Measurements from ENCODE around the gene GJC2. TPM values are rescaled to one million over a fixed set of nuclear protein-coding genes. Genes with fewer than 3 reads are reported as not detected.

Gene GJC2
- total RNA-seq, 1 experiment from 2014 or later = 1.6 TPM

DNA sequence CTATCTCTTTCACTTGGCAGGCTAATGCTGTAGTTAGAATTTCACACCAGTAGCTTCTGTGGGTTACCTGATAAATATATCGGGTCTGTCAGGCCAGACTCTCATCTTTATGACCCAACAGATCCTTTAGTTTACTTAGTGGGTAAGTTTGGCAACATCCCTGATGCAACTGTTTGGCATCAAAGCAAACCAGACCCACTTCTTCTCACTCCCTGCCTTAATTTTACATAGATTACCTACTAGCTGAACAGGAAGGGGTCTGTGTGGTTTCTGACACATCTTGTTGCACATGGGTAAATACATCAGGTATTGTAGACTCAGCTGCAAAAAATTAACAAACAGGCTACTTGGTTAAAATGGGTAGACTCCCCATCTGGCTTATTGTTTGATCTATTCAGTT lies 12.8 kb upstream of the GJC2 start:
- no peak overlapping the region for H2BK12ac ChIP-seq (ENCODE audit: insufficient read length, low read depth, low read length)
- DNase-seq = no peak
- H3K4me1 ChIP-seq (ENCODE audit: insufficient read depth, low read length) = no peaks in the 10 kb centered on the region
- H3K79me1 ChIP-seq (ENCODE audit: insufficient read depth, low read depth, low read length, poor library complexity, severe bottlenecking) = peaks cover 5% of the 10 kb centered on the region
- H3K27ac ChIP-seq (ENCODE audit: insufficient read length, low read depth, low read length) = no peak overlapping the region
- no peak overlapping the region for H3K56ac ChIP-seq (ENCODE audit: insufficient read length, low read depth, low read length)
- H4K5ac ChIP-seq (ENCODE audit: insufficient read length, low read depth, low read length) = no peak overlapping the region
- H2BK15ac ChIP-seq (ENCODE audit: low read depth, low read length) = no peak overlapping the region
- H3K23ac ChIP-seq (ENCODE audit: insufficient read length, low read depth, low read length) = no peak overlapping the region
- H3K18ac ChIP-seq (ENCODE audit: insufficient read length, low read depth, low read length) = no peak overlapping the region
- no peak overlapping the region for H3T11ph ChIP-seq (ENCODE audit: low read length)
- H2BK120ac ChIP-seq (ENCODE audit: low read depth, low read length, poor library complexity, severe bottlenecking) = no peak overlapping the region
- TF ChIP-seq, protein P1, sequence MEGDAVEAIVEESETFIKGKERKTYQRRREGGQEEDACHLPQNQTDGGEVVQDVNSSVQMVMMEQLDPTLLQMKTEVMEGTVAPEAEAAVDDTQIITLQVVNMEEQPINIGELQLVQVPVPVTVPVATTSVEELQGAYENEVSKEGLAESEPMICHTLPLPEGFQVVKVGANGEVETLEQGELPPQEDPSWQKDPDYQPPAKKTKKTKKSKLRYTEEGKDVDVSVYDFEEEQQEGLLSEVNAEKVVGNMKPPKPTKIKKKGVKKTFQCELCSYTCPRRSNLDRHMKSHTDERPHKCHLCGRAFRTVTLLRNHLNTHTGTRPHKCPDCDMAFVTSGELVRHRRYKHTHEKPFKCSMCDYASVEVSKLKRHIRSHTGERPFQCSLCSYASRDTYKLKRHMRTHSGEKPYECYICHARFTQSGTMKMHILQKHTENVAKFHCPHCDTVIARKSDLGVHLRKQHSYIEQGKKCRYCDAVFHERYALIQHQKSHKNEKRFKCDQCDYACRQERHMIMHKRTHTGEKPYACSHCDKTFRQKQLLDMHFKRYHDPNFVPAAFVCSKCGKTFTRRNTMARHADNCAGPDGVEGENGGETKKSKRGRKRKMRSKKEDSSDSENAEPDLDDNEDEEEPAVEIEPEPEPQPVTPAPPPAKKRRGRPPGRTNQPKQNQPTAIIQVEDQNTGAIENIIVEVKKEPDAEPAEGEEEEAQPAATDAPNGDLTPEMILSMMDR (conservative IDR thresholded peaks at IDR 0.05) = no peak
- no CpG with 5 or more reads among the region's 1 CpG for WGBS (ENCODE audit: extremely low coverage, insufficient read length, low lambda C conversion rate)
- H4K20me1 ChIP-seq (ENCODE audit: control insufficient read depth, insufficient read depth, insufficient read length) = no peaks in the 10 kb centered on the region
- H4K91ac ChIP-seq (ENCODE audit: insufficient read length, low read depth, low read length) = no peak overlapping the region
- H3K27ac Mint-ChIP-seq = no peak overlapping the region
- peaks cover 8% of the 10 kb centered on the region; the same call in 1 of the 2 replicates for H3K79me2 ChIP-seq (ENCODE audit: insufficient read depth, low read length)
- H3K36me3 Mint-ChIP-seq (ENCODE audit: insufficient read depth in 1 of 3, low read depth in 3 of 3) = no peaks in the 10 kb centered on the region
- H3K27me3 ChIP-seq (ENCODE audit: insufficient read depth, low read length) = peaks cover 3% of the 10 kb centered on the region; the same call in 1 of the 2 replicates
- peaks cover 67% of the 10 kb centered on the region for H3K27me3 Mint-ChIP-seq (ENCODE audit: low read depth)
- no peak overlapping the region for H2AFZ ChIP-seq (ENCODE audit: low read length)
- H4K8ac ChIP-seq (replicated peaks; ENCODE audit: insufficient read length, low read depth, low read length) = no peak overlapping the region
- peaks cover 4 to 7% of the 10 kb centered on the region in 2 experiments for H3K4me1 Mint-ChIP-seq
- H3K4me3 Mint-ChIP-seq = no peak overlapping the region
- H3K9me3 ChIP-seq (ENCODE audit: control insufficient read depth, low read depth, low read length) = no peaks in the 10 kb centered on the region
- no peak overlapping the region for H2AK5ac ChIP-seq (ENCODE audit: insufficient read length, low read length)
- no peaks in the 10 kb centered on the region for H3K9me3 Mint-ChIP-seq
- no peak overlapping the region for H2BK20ac ChIP-seq (ENCODE audit: low read depth, low read length, poor library complexity, severe bottlenecking)
- H3K14ac ChIP-seq (ENCODE audit: insufficient read depth, low read length) = no peak overlapping the region
- no peak overlapping the region for H2BK5ac ChIP-seq (ENCODE audit: insufficient read length, low read length)
- no peak overlapping the region for H3K9ac ChIP-seq (ENCODE audit: extremely low read depth, insufficient read length, low read length)
- H3K4ac ChIP-seq (ENCODE audit: low read depth, low read length) = no peak overlapping the region
- peaks cover 11% of the 10 kb centered on the region for H3K23me2 ChIP-seq (ENCODE audit: insufficient read length, low read depth, low read length, poor library complexity, severe bottlenecking)
- H3K4me2 ChIP-seq (ENCODE audit: insufficient read depth, insufficient read length, low read length) = no peak overlapping the region

All from H9 (cell line).